ENCODE results near the gene DDX3X. TPM values are rescaled to one million over a fixed set of nuclear protein-coding genes. Genes with fewer than 3 reads are reported as not detected.

Gene DDX3X
- total and polyA plus RNA-seq, 2 of the 13 experiments (the other 11 are each of a cell fraction or from before 2014, with no cell fraction given) = 53.5 to 239 TPM

DNA sequence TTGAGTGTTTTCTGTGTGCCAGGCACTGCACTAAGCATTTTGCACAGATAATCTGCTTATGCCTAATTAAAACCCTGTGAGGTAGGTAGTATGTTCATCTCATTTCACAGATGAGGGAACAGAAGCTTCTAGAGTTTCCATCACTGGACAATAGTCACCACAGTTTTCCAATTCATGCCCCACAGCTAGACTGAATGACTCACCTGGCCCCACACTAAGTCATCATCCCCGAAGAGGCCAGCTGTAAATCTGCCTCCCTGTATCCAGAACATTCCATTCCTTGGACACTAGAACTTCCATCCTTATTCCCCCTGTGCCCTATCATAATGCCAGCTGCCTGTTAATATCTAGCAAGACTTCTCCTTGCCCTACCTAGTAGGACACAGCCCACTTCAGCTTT is 72.2 kb downstream of the DDX3X start:
- H3K4me3 ChIP-seq (replicated peaks in 1 of 3; ENCODE audit: insufficient read depth in 1 of 3, low read depth in 2 of 3, low read length in 3 of 3) = no peak overlapping the region
- ChIA-PET POLR2A (no interaction called here), CTCF (ENCODE audit: low intra/inter-chr PET ratio, low total read pairs) (no interaction called here)
- ATAC-seq (no peak), FAIRE-seq (no peak), DNase-seq (ENCODE audit: low spot score) (no peak)
- no peak overlapping the region for H2AFZ ChIP-seq (ENCODE audit: low read length)
- TF ChIP-seq NFYC (CRISPR knock-in tag; IDR thresholded peaks at IDR 0.05) = no peak
- TF ChIP-seq ZNF619 (CRISPR knock-in tag; IDR thresholded peaks at IDR 0.05) = no peak
- TF ChIP-seq ZNF713 (CRISPR knock-in tag; IDR thresholded peaks at IDR 0.05) = no peak
- no peak for TF ChIP-seq SNAI1 (CRISPR knock-in tag; IDR thresholded peaks at IDR 0.05; ENCODE audit: borderline replicate concordance)
- H3K9me3 ChIP-seq (ENCODE audit: low read length) = no peaks in the 10 kb centered on the region
- BruUV-seq (replicated peaks) = no TSS peak
- H4K20me1 ChIP-seq (ENCODE audit: insufficient read depth, low read length) = no peaks in the 10 kb centered on the region
- intact Hi-C loops (cut with micrococcal nuclease; ENCODE audit: unreplicated experiment) (no loop called here), in situ Hi-C loops (cut with HindIII; ENCODE audit: extremely low pct_ligation_motif_present, low pct_unique_long_range_greater_than_20kb) (no loop called here)
- H3K4me2 ChIP-seq (ENCODE audit: low read depth, low read length) = no peak overlapping the region
- WGBS (ENCODE audit: low lambda C conversion rate) = 0% methylated on average over 1 of the region's 1 CpG
- H3K4me1 ChIP-seq (ENCODE audit: insufficient read depth, low read length) = no peaks in the 10 kb centered on the region
- no peaks in the 10 kb centered on the region for H3K36me3 ChIP-seq (replicated peaks in 1 of 2; ENCODE audit: control insufficient read depth in 1 of 2, insufficient read depth in 2 of 2, low read length in 2 of 2)
- H3K9ac ChIP-seq (ENCODE audit: insufficient read depth, low read depth, low read length) = no peak overlapping the region
- no peaks in the 10 kb centered on the region for H3K79me2 ChIP-seq (ENCODE audit: insufficient read depth, low read length)
- H3K27me3 ChIP-seq (ENCODE audit: control insufficient read depth in 1 of 2, insufficient read depth in 2 of 2, low read length in 2 of 2) = no peaks in the 10 kb centered on the region
- H3K27ac ChIP-seq (ENCODE audit: extremely low read length, insufficient read depth, low read length) = no peak overlapping the region

- DNase-seq (ENCODE audit: low spot score) = no peak
- no peak overlapping the region for H2AFZ ChIP-seq (ENCODE audit: low read length)
- H3K4me3 ChIP-seq (replicated peaks in 1 of 3; ENCODE audit: insufficient read depth in 1 of 3, low read depth in 2 of 3, low read length in 3 of 3) = no peak overlapping the region
- WGBS (ENCODE audit: low lambda C conversion rate) = 70% methylated on average over 1 of the region's 4 CpGs
- CTCF ChIA-PET (ENCODE audit: low intra/inter-chr PET ratio, low total read pairs) = no interaction called here
- no peak for ATAC-seq
- no peak overlapping the region for H3K4me2 ChIP-seq (ENCODE audit: low read depth, low read length)
- H3K27me3 ChIP-seq (ENCODE audit: control insufficient read depth in 1 of 2, insufficient read depth in 2 of 2, low read length in 2 of 2) = no peaks in the 10 kb centered on the region
- no peaks in the 10 kb centered on the region for H4K20me1 ChIP-seq (ENCODE audit: insufficient read depth, low read length)
- no peaks in the 10 kb centered on the region for H3K9me3 ChIP-seq (ENCODE audit: low read length)
- peaks cover 11% of the 10 kb centered on the region for H3K4me1 ChIP-seq (ENCODE audit: insufficient read depth, low read length)
- POLR2A ChIA-PET = no interaction called here
- no peak for FAIRE-seq
- intact Hi-C loops (cut with micrococcal nuclease; ENCODE audit: unreplicated experiment) = no loop called here
- no peak overlapping the region for H3K27ac ChIP-seq (ENCODE audit: extremely low read length, insufficient read depth, low read length)
- H3K36me3 ChIP-seq (replicated peaks in 1 of 2; ENCODE audit: control insufficient read depth in 1 of 2, insufficient read depth in 2 of 2, low read length in 2 of 2) = no peaks in the 10 kb centered on the region
- H3K9ac ChIP-seq (ENCODE audit: insufficient read depth, low read depth, low read length) = no peak overlapping the region
- H3K79me2 ChIP-seq (ENCODE audit: insufficient read depth, low read length) = no peaks in the 10 kb centered on the region
- no TSS peak for BruUV-seq (replicated peaks)
- in situ Hi-C loops (cut with HindIII; ENCODE audit: extremely low pct_ligation_motif_present, low pct_unique_long_range_greater_than_20kb) = no loop called here
- TF ChIP-seq MIER2 (CRISPR knock-in tag; IDR thresholded peaks at IDR 0.05) = no peak
- no peak for TF ChIP-seq KLF13 (CRISPR knock-in tag; IDR thresholded peaks at IDR 0.05)
- no peak for TF ChIP-seq ZNF446 (CRISPR knock-in tag; IDR thresholded peaks at IDR 0.05)
- no peak for TF ChIP-seq ZBTB33 (CRISPR knock-in tag; IDR thresholded peaks at IDR 0.05)
- no peak for TF ChIP-seq SMAD1 (CRISPR knock-in tag; IDR thresholded peaks at IDR 0.05; ENCODE audit: borderline replicate concordance, low read depth)
- no peak for TF ChIP-seq KDM6A (CRISPR knock-in tag; IDR thresholded peaks at IDR 0.05; ENCODE audit: low read depth)
- no peak for TF ChIP-seq CAMTA2 (CRISPR knock-in tag; IDR thresholded peaks at IDR 0.05; ENCODE audit: borderline replicate concordance)
- no peak for TF ChIP-seq ZNF503 (CRISPR knock-in tag; IDR thresholded peaks at IDR 0.05)
- TF ChIP-seq ZNF282 (IDR thresholded peaks at IDR 0.05; ENCODE audit: partially characterized antibody) = no peak
- no peak for TF ChIP-seq FOXK1 (CRISPR knock-in tag; IDR thresholded peaks at IDR 0.05; ENCODE audit: borderline replicate concordance, low read depth)
- TF ChIP-seq MTERF4 (CRISPR knock-in tag; IDR thresholded peaks at IDR 0.05) = no peak
- TF ChIP-seq ZSCAN22 (CRISPR knock-in tag; IDR thresholded peaks at IDR 0.05) = no peak
- no peak for TF ChIP-seq HNRNPK (IDR thresholded peaks at IDR 0.05; ENCODE audit: low read depth, low read length, poor library complexity, severe bottlenecking)
These were observed 73.9 kb downstream of the DDX3X start for GRCh38 chrX:41407816-41408215.

All from HepG2 (cell line).